Effector memory CD4-positive, alpha-beta T cell (primary cell): ENCODE measurements around the gene ANKRD22.

Experiments
- DNase-seq, 3 donors: peaks; one replicate each; pipeline ENCODE4 v3.0.0-alpha.2; 2020
- H3K27ac ChIP-seq: 2 replicates; pipeline ENCODE4 v1.7.0; 2013; ENCODE audit warnings: mild to moderate bottlenecking, low read length, moderate library complexity; ENCODE audit not compliant: insufficient read depth, poor library complexity, severe bottlenecking
- H3K27me3 ChIP-seq: replicated peaks from 2 replicates; pipeline ENCODE4 v1.7.0; 2013; ENCODE audit warnings: mild to moderate bottlenecking, low read length; ENCODE audit not compliant: insufficient read depth, control insufficient read depth, poor library complexity, severe bottlenecking
- H3K36me3 ChIP-seq: 2 replicates; pipeline ENCODE4 v1.7.0; 2013; ENCODE audit warnings: mild to moderate bottlenecking, low read length, moderate library complexity; ENCODE audit not compliant: control insufficient read depth, insufficient read depth
- H3K4me1 ChIP-seq: 2 replicates; pipeline ENCODE4 v1.7.0; 2013; ENCODE audit warnings: low read length, mild to moderate bottlenecking; ENCODE audit not compliant: control insufficient read depth, insufficient read depth, poor library complexity, severe bottlenecking
- H3K4me3 ChIP-seq: 2 replicates; pipeline ENCODE4 v1.7.0; 2013; ENCODE audit warnings: low read length, low read depth, mild to moderate bottlenecking; ENCODE audit not compliant: insufficient read depth, poor library complexity, severe bottlenecking
- H3K9me3 ChIP-seq: 2 replicates; pipeline ENCODE4 v1.7.0; 2013; ENCODE audit warnings: mild to moderate bottlenecking, low read length, moderate library complexity; ENCODE audit not compliant: control insufficient read depth

The ANKRD22 gene

DNA sequence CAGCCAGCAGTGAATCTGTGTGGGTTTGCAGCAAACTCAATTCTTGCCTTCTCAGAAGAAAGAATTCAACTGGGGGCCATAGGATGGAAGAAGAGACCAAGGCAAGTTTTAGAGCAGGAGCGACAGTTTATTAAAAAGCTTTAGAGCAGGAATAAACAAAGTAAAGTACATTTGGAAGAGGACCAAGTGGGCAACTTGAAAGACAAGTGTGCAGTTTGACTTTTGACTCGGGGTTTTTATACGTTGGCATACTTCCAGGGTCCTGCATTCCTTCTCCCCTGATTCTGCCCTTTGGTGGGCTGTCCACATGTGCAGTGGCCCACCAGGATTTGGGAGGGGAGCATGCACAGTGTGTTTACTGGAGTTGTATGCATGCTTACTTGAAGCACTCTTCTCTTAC lies 3.0 kb upstream of the ANKRD22 start:
- H3K9me3 ChIP-seq = no peaks in the 10 kb centered on the region
- no peak overlapping the region for H3K4me3 ChIP-seq
- DNase-seq = no peak
- no peaks in the 10 kb centered on the region for H3K4me1 ChIP-seq
- H3K36me3 ChIP-seq = no peaks in the 10 kb centered on the region
- no peaks in the 10 kb centered on the region for H3K27me3 ChIP-seq
- no peak overlapping the region for H3K27ac ChIP-seq

GRCh38 chr10:88853155-88853881 lies 1.7 kb upstream of the ANKRD22 start:
- no peak overlapping the region for H3K27ac ChIP-seq
- H3K4me1 ChIP-seq = no peaks in the 10 kb centered on the region
- no peak overlapping the region for H3K4me3 ChIP-seq
- H3K27me3 ChIP-seq = no peaks in the 10 kb centered on the region
- no peaks in the 10 kb centered on the region for H3K9me3 ChIP-seq
- H3K36me3 ChIP-seq = no peaks in the 10 kb centered on the region
- no peak for DNase-seq

- Histone ChIP-seq H3K36me3 (no peaks in the 10 kb centered on the region), H3K27ac (no peak overlapping the region), H3K27me3 (no peaks in the 10 kb centered on the region), H3K4me3 (no peak overlapping the region), H3K4me1 (no peaks in the 10 kb centered on the region), H3K9me3 (no peaks in the 10 kb centered on the region)
- no peak for DNase-seq
These were observed 683 bp upstream of the ANKRD22 start for GRCh38 chr10:88852327-88852726.

- Histone ChIP-seq H3K4me3 (no peak overlapping the region), H3K27ac (no peak overlapping the region), H3K9me3 (no peaks in the 10 kb centered on the region), H3K4me1 (no peaks in the 10 kb centered on the region), H3K36me3 (no peaks in the 10 kb centered on the region), H3K27me3 (no peaks in the 10 kb centered on the region)
- DNase-seq = no peak
These were observed 932 bp downstream of the ANKRD22 start for GRCh38 chr10:88850712-88851111.

- H3K4me1 ChIP-seq = no peaks in the 10 kb centered on the region
- no peaks in the 10 kb centered on the region for H3K36me3 ChIP-seq
- H3K9me3 ChIP-seq = no peaks in the 10 kb centered on the region
- H3K27me3 ChIP-seq = no peaks in the 10 kb centered on the region
- DNase-seq = no peak
- H3K4me3 ChIP-seq = no peak overlapping the region
- no peak overlapping the region for H3K27ac ChIP-seq
These were observed 2.4 kb downstream of the ANKRD22 start for GRCh38 chr10:88849234-88849633.

DNA sequence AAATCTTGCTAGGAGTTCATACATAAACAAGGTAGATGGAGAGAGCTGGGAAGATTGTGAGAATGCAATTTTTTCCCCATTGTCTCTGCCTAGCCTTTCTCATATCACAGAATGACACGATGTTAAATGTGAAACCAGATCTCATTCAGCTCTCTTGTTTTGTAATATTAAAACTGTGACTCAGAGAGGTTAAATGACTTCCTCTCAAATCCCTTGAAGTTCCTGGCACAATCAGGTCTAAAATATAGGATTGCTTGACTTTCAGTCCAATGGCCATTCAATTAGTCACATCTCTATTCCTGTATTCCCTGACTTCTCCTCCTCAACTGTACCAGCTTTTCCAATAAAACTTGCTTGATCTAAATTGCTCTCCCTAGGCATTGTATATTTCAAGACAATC lies 3.1 kb downstream of the ANKRD22 start:
- H3K4me1 ChIP-seq = no peaks in the 10 kb centered on the region
- no peaks in the 10 kb centered on the region for H3K36me3 ChIP-seq
- no peaks in the 10 kb centered on the region for H3K9me3 ChIP-seq
- no peak overlapping the region for H3K27ac ChIP-seq
- DNase-seq = no peak
- no peaks in the 10 kb centered on the region for H3K27me3 ChIP-seq
- no peak overlapping the region for H3K4me3 ChIP-seq

DNA sequence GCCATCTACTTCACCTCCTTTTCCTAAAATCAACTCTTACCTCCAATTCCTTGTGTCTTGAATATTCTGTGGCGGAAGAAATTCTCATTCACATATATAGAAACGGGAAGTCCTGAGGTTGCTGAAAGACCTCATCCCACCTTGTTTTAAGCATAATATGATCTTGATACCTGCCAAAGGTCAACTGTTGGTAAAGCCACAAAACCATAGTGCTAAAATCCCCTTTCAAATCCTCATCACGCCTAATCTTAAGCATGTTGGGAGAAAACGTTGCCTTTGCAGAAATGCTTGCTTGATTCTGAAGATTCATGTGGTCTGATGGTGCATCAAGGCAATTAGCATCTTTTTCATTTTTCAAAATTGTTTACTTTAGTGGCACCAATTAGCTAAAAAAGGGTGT lies 8.5 kb downstream of the ANKRD22 start:
- no peaks in the 10 kb centered on the region for H3K9me3 ChIP-seq
- H3K4me3 ChIP-seq = no peak overlapping the region
- no peaks in the 10 kb centered on the region for H3K4me1 ChIP-seq
- no peak overlapping the region for H3K27ac ChIP-seq
- H3K36me3 ChIP-seq = no peaks in the 10 kb centered on the region
- H3K27me3 ChIP-seq = no peaks in the 10 kb centered on the region
- DNase-seq = no peak

DNA sequence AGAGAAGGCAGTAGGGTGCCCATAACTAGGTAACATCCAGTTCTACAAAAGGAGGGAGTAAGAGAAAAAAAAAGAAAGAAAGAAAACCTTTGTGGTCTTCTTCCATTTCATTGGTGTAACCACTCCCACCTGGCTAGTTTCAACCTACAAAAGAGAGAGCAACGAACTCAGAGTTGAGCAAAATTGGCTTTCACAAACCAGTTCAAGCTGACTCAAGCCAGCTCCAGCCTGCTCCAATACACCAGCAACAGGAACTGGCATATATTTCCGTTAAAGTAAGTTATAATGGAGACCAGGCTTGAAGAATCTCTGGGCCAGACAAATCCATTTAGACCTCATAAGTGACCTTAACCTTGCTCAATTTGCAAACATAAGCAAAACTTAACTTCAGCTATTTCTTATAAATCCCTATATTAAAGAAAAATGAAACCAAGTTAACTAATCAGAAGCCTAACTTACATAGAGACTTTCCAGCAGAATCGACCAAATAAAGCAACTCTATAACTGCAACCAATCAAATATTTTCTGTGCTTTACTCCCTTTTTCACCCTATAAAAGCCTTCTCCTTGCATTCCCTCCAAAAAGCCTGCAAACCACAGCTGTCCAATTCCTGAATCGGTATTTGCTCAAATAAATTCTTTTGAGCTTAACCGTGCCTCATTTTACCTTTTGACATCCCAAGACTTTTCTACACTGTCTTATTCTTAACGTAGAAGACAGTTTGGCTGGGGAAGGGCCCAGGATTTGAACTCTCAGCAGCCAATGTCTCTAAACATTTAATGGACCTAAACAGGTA lies 10.1 kb downstream of the ANKRD22 start:
- no peaks in the 10 kb centered on the region for H3K9me3 ChIP-seq
- no peak overlapping the region for H3K4me3 ChIP-seq
- no peaks in the 10 kb centered on the region for H3K36me3 ChIP-seq
- H3K27me3 ChIP-seq = no peaks in the 10 kb centered on the region
- no peak overlapping the region for H3K27ac ChIP-seq
- DNase-seq = no peak
- no peaks in the 10 kb centered on the region for H3K4me1 ChIP-seq

GRCh38 chr10:88840881-88841280 lies 10.8 kb downstream of the ANKRD22 start:
- DNase-seq = no peak
- H3K27me3 ChIP-seq = no peaks in the 10 kb centered on the region
- H3K27ac ChIP-seq = no peak overlapping the region
- H3K36me3 ChIP-seq = no peaks in the 10 kb centered on the region
- H3K4me1 ChIP-seq = no peaks in the 10 kb centered on the region
- H3K9me3 ChIP-seq = no peaks in the 10 kb centered on the region
- H3K4me3 ChIP-seq = no peak overlapping the region

- H3K36me3 ChIP-seq = no peaks in the 10 kb centered on the region
- H3K4me3 ChIP-seq = no peak overlapping the region
- no peak overlapping the region for H3K27ac ChIP-seq
- H3K27me3 ChIP-seq = no peaks in the 10 kb centered on the region
- H3K9me3 ChIP-seq = no peaks in the 10 kb centered on the region
- no peak for DNase-seq
- no peaks in the 10 kb centered on the region for H3K4me1 ChIP-seq
These were observed 11.5 kb downstream of the ANKRD22 start for GRCh38 chr10:88840104-88840503.
